Ectodermal cell (in vitro differentiated cells): ENCODE results near the gene COL6A3.

ENCODE experiments used
- H3K27ac ChIP-seq: 2 replicates; pipeline ENCODE4 v1.7.0; 2013; ENCODE audit warnings: mild to moderate bottlenecking, low read depth, low read length; ENCODE audit not compliant: insufficient read depth, poor library complexity, severe bottlenecking
- H3K27me3 ChIP-seq: 2 replicates; pipeline ENCODE4 v1.7.0; 2013; ENCODE audit warnings: mild to moderate bottlenecking, low read length; ENCODE audit not compliant: insufficient read depth, control insufficient read depth, poor library complexity, severe bottlenecking
- H3K36me3 ChIP-seq: one replicate; pipeline ENCODE4 v1.7.0; 2013; ENCODE audit warnings: low read length; ENCODE audit not compliant: control insufficient read depth, insufficient read depth
- H3K4me1 ChIP-seq: one replicate; pipeline ENCODE4 v1.7.0; 2013; ENCODE audit warnings: low read length; ENCODE audit not compliant: control insufficient read depth, insufficient read depth
- H3K4me3 ChIP-seq: 2 replicates; pipeline ENCODE4 v1.7.0; 2013; ENCODE audit warnings: low read depth, low read length, control low read depth; ENCODE audit not compliant: insufficient read depth
- H3K9me3 ChIP-seq: 2 replicates; pipeline ENCODE4 v1.7.0; 2013; ENCODE audit warnings: mild to moderate bottlenecking, low read length, moderate library complexity; ENCODE audit not compliant: control insufficient read depth
- WGBS, 2 experiments: methylation state at CpG; one replicate each; pipeline ENCODE4 v1.1.7; 2013; ENCODE audit warnings: missing lambda C conversion rate in 2 of 2; 5-methylcytosine and 5-hydroxymethylcytosine counted together

Gene COL6A3

DNA sequence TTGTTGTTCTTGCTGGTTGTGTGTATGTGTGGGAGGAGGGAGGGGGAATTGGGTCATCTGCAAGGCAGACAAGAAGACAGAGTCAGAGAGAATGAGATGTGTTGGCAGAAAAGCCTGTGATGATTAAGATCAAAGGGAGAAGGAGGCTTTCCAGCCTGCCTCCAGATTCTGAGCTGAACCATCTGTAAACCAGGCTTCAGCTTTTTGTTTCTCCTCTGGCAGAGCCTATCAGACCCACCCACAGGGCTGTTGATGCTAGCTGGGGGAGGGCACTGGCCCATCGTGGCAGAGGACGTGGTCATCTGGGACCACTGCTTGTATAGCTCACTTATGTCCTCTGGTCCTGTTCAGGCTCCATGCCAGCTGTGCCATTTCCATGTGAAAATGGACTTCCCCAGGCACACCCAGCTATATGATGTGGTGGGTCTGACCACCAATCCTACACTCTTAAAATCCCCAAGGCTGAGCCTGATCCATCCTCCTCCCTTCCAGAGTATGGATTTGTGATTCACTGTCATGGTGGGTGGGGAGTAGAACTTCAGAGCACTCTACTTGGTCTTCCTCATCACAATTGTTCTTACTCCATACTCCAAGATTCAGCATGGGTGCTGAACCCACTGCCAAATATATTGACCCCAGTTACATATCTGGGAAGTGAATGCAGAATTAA, 27.8 kb upstream of the COL6A3 start:
- Histone ChIP-seq H3K4me3 (no peak overlapping the region), H3K27ac (no peak overlapping the region)
- WGBS, 2 experiments, result 69 to 82% methylated on average over 2 of the region's 2 CpGs

DNA sequence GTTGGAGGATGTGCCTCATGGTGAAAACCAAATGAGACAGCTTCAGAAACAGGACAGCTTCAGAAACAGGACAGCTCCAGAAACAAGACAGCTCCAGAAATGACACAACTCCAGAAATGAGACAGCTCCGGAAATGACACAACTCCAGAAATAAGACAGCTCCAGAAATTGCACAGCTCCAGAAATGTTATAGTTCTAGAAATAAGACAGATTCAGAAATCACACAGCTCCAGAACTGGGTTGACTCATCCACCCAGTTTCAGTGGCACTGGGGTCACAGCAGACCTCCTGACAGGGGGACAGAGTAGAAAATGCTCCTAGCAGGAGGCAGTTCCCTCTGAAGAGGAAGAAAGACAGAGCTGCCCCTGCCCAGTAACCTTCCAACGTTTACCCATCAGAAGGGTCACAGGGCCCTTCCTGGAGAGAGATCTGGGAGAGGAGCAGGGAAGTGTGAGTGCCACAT, 26.9 kb upstream of the COL6A3 start:
- no peaks in the 10 kb centered on the region for H3K27me3 ChIP-seq
- WGBS, 2 experiments, result 55% methylated on average over 2 of the region's 2 CpGs
- H3K27ac ChIP-seq, result no peak overlapping the region

More for the DNA sequence above, 27.8 kb upstream of the COL6A3 start:
- no peaks in the 10 kb centered on the region for H3K9me3 ChIP-seq
- no peaks in the 10 kb centered on the region for H3K36me3 ChIP-seq
- peaks cover 8% of the 10 kb centered on the region for H3K4me1 ChIP-seq
- no peaks in the 10 kb centered on the region for H3K27me3 ChIP-seq

DNA sequence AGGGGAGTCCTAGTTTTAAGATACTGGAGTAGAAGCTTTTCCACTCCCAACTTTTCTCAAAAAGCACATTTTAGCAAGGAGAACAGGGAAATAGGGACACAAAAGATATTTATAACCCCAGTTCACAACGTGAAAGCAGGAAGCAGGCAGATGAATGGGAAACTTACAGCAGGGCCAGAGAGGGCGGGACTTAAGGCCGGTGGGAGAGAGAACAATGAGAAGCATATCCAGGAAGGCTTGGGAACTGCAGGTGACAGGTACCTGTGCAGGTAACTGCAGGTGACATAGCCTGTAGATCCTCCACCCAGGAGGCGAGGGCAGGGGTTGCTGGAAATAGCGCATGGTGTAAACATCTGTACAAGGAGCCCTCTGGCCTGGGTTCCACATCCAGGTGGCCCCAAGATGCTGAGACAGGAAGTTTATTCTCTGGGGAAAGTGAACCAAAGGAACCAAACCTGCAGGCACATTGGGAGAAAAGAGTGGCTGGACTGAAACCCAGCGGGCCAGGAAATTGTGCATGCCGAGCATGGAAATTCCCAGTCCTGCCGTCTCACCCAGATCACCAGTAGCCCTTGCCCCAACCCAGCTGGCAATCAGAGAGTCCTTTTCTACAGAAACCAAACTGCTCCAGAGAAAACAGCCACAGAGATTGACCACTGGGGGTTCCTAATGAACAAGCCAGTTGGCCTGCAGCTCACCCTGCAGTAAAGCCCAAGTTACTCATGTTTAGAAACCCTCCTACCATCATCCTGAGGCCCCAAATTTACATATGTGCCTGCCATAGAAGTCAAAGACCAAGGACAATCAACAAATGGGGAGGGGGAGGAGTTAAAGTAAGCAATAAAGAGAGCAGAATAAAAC, 24.3 kb upstream of the COL6A3 start:
- peaks cover 11% of the 10 kb centered on the region for H3K4me1 ChIP-seq
- H3K27me3 ChIP-seq, result no peaks in the 10 kb centered on the region
- no peaks in the 10 kb centered on the region for H3K36me3 ChIP-seq
- H3K27ac ChIP-seq, result no peak overlapping the region
- no peak overlapping the region for H3K4me3 ChIP-seq
- H3K9me3 ChIP-seq, result no peaks in the 10 kb centered on the region
- WGBS, 2 experiments, result 55 to 60% methylated on average over 8 of the region's 8 CpGs

More for the DNA sequence above, 26.9 kb upstream of the COL6A3 start:
- no peak overlapping the region for H3K4me3 ChIP-seq
- H3K4me1 ChIP-seq, result peaks cover 8% of the 10 kb centered on the region
- no peaks in the 10 kb centered on the region for H3K36me3 ChIP-seq
- no peaks in the 10 kb centered on the region for H3K9me3 ChIP-seq

DNA sequence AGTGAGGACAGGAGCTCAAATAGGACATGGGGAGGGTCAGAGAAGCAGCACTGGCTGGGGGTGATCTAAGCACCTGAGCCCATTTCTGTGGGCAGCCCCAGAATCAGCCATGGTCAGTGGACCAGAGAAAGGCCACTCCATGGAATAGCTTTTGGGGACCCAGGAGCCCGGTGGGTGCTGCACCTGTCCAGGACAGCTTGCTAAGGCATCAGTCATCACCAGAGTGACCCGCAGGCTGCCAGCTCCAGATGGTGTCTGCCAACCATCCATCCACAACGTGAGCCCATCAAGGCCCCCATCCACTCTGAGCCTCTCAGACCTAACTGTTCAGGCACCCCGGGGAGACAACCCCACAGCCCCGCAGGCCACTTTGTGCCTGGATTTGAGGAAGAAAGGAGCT, 23.6 kb upstream of the COL6A3 start:
- Histone ChIP-seq H3K4me3 (no peak overlapping the region), H3K27me3 (no peaks in the 10 kb centered on the region), H3K27ac (no peak overlapping the region), H3K9me3 (no peaks in the 10 kb centered on the region), H3K36me3 (no peaks in the 10 kb centered on the region), H3K4me1 (peaks cover 11% of the 10 kb centered on the region)
- WGBS, 2 experiments, result 82 to 86% methylated on average over 5 of the region's 5 CpGs

DNA sequence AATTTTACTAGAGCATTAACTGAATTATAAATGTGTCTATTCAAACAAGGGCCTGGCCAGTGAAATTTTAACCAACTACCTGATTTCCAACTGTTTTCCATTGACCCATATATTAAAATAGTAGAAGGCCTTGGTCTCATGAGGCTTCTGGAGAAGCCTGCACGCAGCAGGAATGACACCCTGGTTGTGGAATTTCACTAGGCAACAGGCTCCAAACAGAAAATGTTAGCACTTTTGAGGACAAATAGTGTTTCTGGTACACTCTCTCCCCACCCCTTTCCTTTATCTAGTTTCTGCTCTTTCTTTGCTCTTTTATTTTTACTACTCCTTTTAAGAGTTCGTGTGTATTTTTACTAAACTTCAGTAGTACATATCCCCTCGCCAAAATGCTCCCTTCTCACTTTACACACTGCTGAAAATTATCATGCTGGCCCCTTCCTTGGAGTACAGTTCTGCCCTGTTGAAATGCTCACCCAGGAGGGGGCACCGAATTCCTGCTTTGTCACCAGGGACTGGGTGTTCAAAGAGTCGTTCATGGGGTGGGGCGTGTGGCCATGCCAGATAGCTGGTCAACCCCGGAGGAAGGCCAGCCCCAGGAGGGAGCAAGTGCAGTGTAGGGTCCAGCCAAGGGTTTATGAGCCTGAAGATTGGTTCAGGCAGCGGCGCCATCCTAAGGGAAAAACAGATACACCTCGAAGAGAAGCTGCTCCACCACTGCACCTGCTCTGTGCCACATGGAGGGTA, 22.1 kb upstream of the COL6A3 start:
- no peaks in the 10 kb centered on the region for H3K27me3 ChIP-seq
- H3K27ac ChIP-seq, result peak overlapping the region; percentile 46
- no peaks in the 10 kb centered on the region for H3K9me3 ChIP-seq
- 91% methylated on average over 10 of the region's 10 CpGs for WGBS, 2 experiments
- peaks cover 5% of the 10 kb centered on the region for H3K4me1 ChIP-seq
- H3K4me3 ChIP-seq, result no peak overlapping the region
- no peaks in the 10 kb centered on the region for H3K36me3 ChIP-seq

DNA sequence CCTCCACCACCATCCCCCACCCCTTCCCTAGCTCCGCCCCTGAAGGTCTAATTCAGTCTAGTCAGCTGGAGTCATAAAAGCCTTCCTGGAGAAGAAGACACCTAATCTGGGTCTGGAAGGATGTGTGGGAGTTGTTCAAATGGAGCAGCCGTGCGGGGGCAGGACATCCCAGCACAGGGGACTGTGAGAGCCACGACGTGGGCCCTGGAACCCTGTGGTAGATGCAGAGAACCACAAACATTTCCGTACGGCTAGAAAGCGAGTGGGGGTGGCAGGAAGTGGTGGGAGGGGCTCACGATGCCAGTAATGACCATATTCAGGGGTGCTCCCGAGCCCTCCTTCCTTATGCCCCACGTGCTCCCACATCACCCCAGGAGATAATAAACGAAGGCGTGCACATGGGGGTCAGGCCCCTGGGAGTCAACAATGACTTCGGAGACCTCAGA, 20.9 kb upstream of the COL6A3 start:
- H3K36me3 ChIP-seq, result no peaks in the 10 kb centered on the region
- no peak overlapping the region for H3K4me3 ChIP-seq
- H3K27me3 ChIP-seq, result no peaks in the 10 kb centered on the region
- no peaks in the 10 kb centered on the region for H3K9me3 ChIP-seq
- peaks cover 3% of the 10 kb centered on the region for H3K4me1 ChIP-seq
- H3K27ac ChIP-seq, result no peak overlapping the region
- WGBS, 2 experiments, result 80 to 84% methylated on average over 14 of the region's 14 CpGs

DNA sequence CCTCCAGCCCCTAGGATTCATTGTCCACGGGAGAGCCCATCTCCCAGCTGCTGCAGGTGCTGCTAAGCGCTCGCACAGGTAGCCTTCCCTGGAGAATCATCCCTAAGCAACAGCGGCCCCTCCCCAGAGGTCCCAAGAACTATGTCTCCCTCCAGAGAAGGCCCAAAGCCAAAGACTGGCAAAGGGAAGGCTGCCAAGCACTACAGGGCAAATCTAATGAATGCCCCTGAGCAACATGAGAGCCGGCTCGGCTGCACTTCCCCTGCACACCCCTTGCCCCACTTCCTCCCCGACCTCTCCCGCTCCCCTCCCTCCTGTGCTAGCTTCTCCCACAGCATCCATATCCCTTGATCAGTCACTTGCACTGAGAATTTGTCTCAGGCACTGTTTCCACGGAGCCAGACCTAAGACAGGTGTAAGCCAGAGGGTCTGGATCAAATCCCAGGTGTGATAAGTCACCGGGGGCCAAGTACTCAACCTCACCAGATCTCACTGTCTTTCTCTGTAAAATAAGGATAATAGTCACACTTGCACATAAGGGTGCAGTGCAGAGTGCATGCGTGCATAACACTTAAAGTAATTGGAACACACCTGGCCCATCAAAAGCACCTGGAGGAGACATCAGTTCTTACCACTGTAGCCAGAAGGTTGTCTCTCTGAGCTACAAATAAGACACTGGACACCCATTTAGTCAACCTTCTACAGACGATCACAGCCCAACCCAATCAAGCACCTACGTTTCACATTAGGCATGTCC, 20.1 kb upstream of the COL6A3 start:
- H3K4me3 ChIP-seq, result no peak overlapping the region
- H3K36me3 ChIP-seq, result no peaks in the 10 kb centered on the region
- H3K27me3 ChIP-seq, result no peaks in the 10 kb centered on the region
- H3K9me3 ChIP-seq, result no peaks in the 10 kb centered on the region
- WGBS, 2 experiments, result 76 to 79% methylated on average over 13 of the region's 13 CpGs
- peaks cover 3% of the 10 kb centered on the region for H3K4me1 ChIP-seq
- H3K27ac ChIP-seq, result no peak overlapping the region

DNA sequence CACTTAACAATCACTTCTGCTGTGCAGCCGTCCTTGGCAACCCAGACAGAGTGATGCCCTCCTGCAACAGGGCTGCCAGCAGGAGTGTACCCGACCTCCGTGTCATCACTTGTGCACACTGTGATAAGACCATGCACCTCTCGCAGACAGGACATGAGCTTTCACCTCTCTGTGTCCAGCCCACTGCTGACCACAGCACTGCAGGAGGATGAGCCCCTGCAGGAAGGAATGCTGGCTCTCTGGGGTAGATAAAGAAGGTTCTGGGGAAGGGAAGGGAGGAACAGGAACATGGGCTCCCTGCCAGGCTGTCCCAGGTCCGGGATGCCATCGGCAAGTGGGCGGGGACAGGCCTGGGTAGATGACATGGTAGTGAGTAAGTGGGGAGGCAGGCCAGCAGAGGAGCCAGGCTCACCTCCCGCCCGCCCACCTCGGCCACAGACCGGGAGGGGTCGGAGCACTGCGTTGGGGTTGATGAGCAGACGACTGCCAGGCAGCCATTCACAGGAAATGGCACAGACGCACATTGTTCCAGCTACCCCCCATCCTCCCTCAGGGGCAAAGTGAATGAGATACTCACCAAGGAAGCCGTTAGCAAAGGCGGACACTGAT, 18.6 kb upstream of the COL6A3 start:
- no peaks in the 10 kb centered on the region for H3K27me3 ChIP-seq
- no peaks in the 10 kb centered on the region for H3K36me3 ChIP-seq
- H3K4me1 ChIP-seq, result peaks cover 3% of the 10 kb centered on the region
- H3K4me3 ChIP-seq, result no peak overlapping the region
- H3K9me3 ChIP-seq, result no peaks in the 10 kb centered on the region
- 77 to 82% methylated on average over 17 of the region's 17 CpGs for WGBS, 2 experiments
- no peak overlapping the region for H3K27ac ChIP-seq

DNA sequence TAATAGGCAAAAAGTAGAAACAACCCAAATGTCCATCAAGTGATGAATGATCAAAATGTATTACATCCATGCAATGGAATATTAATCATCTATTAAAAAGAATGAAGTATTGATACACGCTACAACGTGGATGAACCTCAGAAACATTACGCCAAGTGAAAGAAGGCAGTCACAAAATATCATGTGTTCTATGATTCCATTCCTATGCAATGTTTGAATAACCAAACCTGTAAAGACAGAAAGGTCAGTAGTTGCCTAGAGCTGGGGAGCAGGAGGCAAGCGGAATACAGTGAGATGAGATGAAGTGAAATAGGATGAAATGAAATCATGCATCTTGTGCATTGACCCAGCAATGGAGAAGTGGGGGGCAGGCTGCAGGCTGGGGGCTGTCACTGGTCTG, 17.9 kb upstream of the COL6A3 start:
- H3K9me3 ChIP-seq, result no peaks in the 10 kb centered on the region
- H3K27me3 ChIP-seq, result no peaks in the 10 kb centered on the region
- H3K4me3 ChIP-seq, result no peak overlapping the region
- no peaks in the 10 kb centered on the region for H3K36me3 ChIP-seq
- peaks cover 3% of the 10 kb centered on the region for H3K4me1 ChIP-seq
- no peak overlapping the region for H3K27ac ChIP-seq
- WGBS, 2 experiments, result 95 to 96% methylated on average over 4 of the region's 4 CpGs
